Measurements from ENCODE around the gene NTRK3. TPM values are rescaled to one million over a fixed set of nuclear protein-coding genes. Genes with fewer than 3 reads are reported as not detected.

The NTRK3 gene
- total and polyA plus RNA-seq, 2 donors (not counting 3 experiments of a cell fraction or from before 2014, with no cell fraction given): not detected

- Histone ChIP-seq H3K9me3 (replicated peaks; ENCODE audit: control insufficient read depth, insufficient read depth, low read length) (peaks cover 10% of the 10 kb centered on the region), H4K20me1 (replicated peaks; ENCODE audit: control insufficient read depth, extremely low read depth, insufficient read depth, low read length) (no peaks in the 10 kb centered on the region), H3K36me3 (ENCODE audit: control insufficient read depth in 2 of 2, extremely low read depth in 1 of 2, insufficient read depth in 2 of 2, low read length in 2 of 2) (no peaks in the 10 kb centered on the region), H3K4me2 (ENCODE audit: insufficient read depth, low read length) (no peak overlapping the region), H3K4me1 (ENCODE audit: control insufficient read depth, extremely low read depth, insufficient read depth, low read length) (no peaks in the 10 kb centered on the region), H3K9ac (replicated peaks; ENCODE audit: extremely low read depth, insufficient read depth, low read length) (no peak overlapping the region), H3K27me3 (ENCODE audit: control insufficient read depth in 2 of 2, insufficient read depth in 2 of 2, low read length in 2 of 2) (no peaks in the 10 kb centered on the region), H3K27ac (ENCODE audit: insufficient read depth, low read depth, low read length) (no peak overlapping the region), H2AFZ (ENCODE audit: low read depth, low read length) (no peak overlapping the region), H3K4me3 (replicated peaks in 1 of 3; ENCODE audit: insufficient read depth in 1 of 3, low read depth in 1 of 3, low read length in 3 of 3) (no peak overlapping the region), H3K79me2 (ENCODE audit: control insufficient read depth, insufficient read depth, low read length) (no peaks in the 10 kb centered on the region), H3K9me1 (replicated peaks; ENCODE audit: control insufficient read depth, extremely low read depth, insufficient read depth, low read length) (no peaks in the 10 kb centered on the region)
- DNase-seq (ENCODE audit: low read depth, low spot score): no peak
- no peak for FAIRE-seq
- TF ChIP-seq JUN (IDR thresholded peaks at IDR 0.05; ENCODE audit: borderline replicate concordance, insufficient read depth, insufficient read length, low read depth) (no peak), GATA2 (IDR thresholded peaks at IDR 0.05; ENCODE audit: insufficient read depth, insufficient read length, low read depth, low read length) (no peak), FOS (IDR thresholded peaks at IDR 0.05; ENCODE audit: borderline replicate concordance, insufficient read depth, low read length) (no peak), POLR2AphosphoS5 (IDR thresholded peaks at IDR 0.05; ENCODE audit: insufficient read depth, low read depth, low read length) (no peak), MAX (IDR thresholded peaks at IDR 0.05; ENCODE audit: insufficient read depth, insufficient read length) (no peak), MYC (IDR thresholded peaks at IDR 0.05; ENCODE audit: low read depth, low read length) (no peak), POLR2A (IDR thresholded peaks at IDR 0.05; ENCODE audit: low read depth, low read length) (no peak), EZH2 (IDR thresholded peaks at IDR 0.05; ENCODE audit: borderline replicate concordance, low read depth, low read length, severe bottlenecking) (no peak)
- TF ChIP-seq, protein P1, sequence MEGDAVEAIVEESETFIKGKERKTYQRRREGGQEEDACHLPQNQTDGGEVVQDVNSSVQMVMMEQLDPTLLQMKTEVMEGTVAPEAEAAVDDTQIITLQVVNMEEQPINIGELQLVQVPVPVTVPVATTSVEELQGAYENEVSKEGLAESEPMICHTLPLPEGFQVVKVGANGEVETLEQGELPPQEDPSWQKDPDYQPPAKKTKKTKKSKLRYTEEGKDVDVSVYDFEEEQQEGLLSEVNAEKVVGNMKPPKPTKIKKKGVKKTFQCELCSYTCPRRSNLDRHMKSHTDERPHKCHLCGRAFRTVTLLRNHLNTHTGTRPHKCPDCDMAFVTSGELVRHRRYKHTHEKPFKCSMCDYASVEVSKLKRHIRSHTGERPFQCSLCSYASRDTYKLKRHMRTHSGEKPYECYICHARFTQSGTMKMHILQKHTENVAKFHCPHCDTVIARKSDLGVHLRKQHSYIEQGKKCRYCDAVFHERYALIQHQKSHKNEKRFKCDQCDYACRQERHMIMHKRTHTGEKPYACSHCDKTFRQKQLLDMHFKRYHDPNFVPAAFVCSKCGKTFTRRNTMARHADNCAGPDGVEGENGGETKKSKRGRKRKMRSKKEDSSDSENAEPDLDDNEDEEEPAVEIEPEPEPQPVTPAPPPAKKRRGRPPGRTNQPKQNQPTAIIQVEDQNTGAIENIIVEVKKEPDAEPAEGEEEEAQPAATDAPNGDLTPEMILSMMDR (IDR thresholded peaks at IDR 0.05; ENCODE audit: extremely low read depth in 1 of 2, insufficient read depth in 1 of 2, low read depth in 1 of 2, low read length in 2 of 2): no peak
- ChIA-PET CTCF (no interaction called here), POLR2A (no interaction called here)
- intact Hi-C loops (cut with micrococcal nuclease): no loop called here
- dilution Hi-C loops (cut with MboI; ENCODE audit: extremely low pct_ligation_motif_present, low sequenced_read_pairs): no loop called here
- no TSS peak for BruUV-seq (replicated peaks)
Observed at GRCh38 chr15:88193415-88193814, 63.1 kb downstream of the NTRK3 start.

Data from endothelial cell of umbilical vein (primary cell).